IPS-20b (cell line): ENCODE data around the gene THRSP.
A peak's percentile ranks its signal among the peaks of the same experiment; 100 is the strongest.
"Not testable (repeated sequence)": the region's sequence is repeated elsewhere in the genome, so short reads cannot be mapped to it uniquely, and the experiment has no call there.

Source experiments
- H3K27ac ChIP-seq: one replicate; pipeline ENCODE4 v1.5.1; 2013; ENCODE audit warnings: low read length
- H3K27me3 ChIP-seq: 2 replicates; pipeline ENCODE4 v1.6.1; 2013; ENCODE audit warnings: mild to moderate bottlenecking, low read length, inconsistent platforms; ENCODE audit not compliant: insufficient read depth
- H3K36me3 ChIP-seq: 2 replicates; pipeline ENCODE4 v1.6.1; 2013; ENCODE audit warnings: low read depth, mild to moderate bottlenecking, inconsistent platforms, low read length, moderate library complexity; ENCODE audit not compliant: insufficient read depth
- H3K4me1 ChIP-seq: 2 replicates; pipeline ENCODE4 v1.6.1; 2013; ENCODE audit warnings: mild to moderate bottlenecking, control low read depth, inconsistent platforms, low read length, moderate library complexity; ENCODE audit not compliant: insufficient read depth
- H3K4me3 ChIP-seq: 2 replicates; pipeline ENCODE4 v1.5.1; 2013; ENCODE audit warnings: mild to moderate bottlenecking, low read length, inconsistent platforms
- H3K9ac ChIP-seq: 2 replicates; pipeline ENCODE4 v1.6.1; 2013; ENCODE audit warnings: low read depth, mild to moderate bottlenecking, inconsistent platforms, low read length, moderate library complexity
- H3K9me3 ChIP-seq: 2 replicates; pipeline ENCODE4 v1.6.1; 2013; ENCODE audit warnings: mild to moderate bottlenecking, low read depth, low read length, inconsistent platforms; ENCODE audit not compliant: insufficient read depth

Gene THRSP, protein sequence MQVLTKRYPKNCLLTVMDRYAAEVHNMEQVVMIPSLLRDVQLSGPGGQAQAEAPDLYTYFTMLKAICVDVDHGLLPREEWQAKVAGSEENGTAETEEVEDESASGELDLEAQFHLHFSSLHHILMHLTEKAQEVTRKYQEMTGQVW

DNA sequence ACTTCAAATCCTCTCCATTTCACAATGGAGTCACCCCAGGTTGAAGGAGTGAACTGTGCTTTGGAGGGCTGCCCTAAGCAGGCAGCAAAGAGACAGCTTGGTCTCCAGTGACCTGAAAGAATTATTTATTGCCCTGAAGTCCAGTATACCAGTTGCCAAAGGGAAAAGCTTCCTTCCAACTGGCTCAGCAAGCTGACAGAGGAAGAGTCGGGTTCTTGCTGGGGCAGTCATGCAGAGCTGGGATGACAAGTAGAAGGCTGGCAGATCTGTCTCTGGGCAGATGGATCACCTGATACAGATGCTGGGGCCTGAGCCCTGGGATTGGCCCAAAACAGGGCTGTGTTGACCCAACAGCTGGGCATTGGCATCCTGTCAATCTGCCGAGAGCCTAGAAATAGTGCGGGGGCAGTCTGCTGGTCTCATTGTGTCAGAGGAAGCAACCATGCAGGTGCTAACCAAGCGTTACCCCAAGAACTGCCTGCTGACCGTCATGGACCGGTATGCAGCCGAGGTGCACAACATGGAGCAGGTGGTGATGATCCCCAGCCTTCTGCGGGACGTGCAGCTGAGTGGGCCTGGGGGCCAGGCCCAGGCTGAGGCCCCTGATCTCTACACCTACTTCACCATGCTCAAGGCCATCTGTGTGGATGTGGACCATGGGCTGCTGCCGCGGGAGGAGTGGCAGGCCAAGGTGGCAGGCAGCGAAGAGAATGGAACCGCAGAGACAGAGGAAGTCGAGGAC lies at the start of gene THRSP:
Gene THRSP (plus strand): TSS at position 422 of the 742 bp plus-strand sequence. CDS start 21 bp downstream, at position 443.
- H3K4me3 ChIP-seq: no peak within 1 kb of the TSS
- H3K36me3 ChIP-seq: peaks cover 7% of the 10 kb centered on the region
- H3K27ac ChIP-seq: no peak within 1 kb of the TSS
- no peaks in the 10 kb centered on the region for H3K9me3 ChIP-seq
- H3K4me1 ChIP-seq: no peaks in the 10 kb centered on the region
- H3K9ac ChIP-seq: no peak within 1 kb of the TSS
- H3K27me3 ChIP-seq: no peaks in the 10 kb centered on the region

DNA sequence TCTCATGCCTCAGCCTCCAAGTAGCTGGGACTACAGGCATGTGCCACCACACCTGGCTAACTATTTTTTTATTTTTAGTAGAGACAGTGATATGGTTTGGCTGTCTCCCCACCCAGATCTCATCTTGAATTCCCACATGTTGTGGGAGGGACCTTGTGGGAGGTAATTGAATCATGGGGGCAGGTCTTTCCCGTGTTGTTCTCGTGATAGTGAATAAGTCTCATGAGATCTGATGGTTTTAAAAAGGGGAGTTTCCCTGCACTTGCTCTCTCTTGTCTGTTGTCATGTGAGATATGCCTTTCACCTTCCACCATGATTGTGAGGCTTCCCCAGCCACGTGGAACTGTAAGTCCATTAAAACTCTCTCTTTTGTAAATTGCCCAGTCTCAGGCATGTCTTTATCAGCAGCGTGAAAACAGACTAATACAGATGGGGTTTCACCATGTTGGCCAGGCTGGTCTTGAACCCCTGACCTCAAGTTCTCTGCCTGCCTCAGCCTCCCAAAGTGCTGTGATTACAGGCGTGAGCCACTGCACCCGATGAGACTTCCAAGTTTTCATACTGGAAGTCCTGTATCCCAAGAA lies 48.6 kb upstream of the THRSP start:
- H3K9me3 ChIP-seq, H3K4me1 ChIP-seq, H3K27me3 ChIP-seq, H3K9ac ChIP-seq, H3K4me3 ChIP-seq, H3K27ac ChIP-seq: not testable (repeated sequence)
- peaks cover 23% of the 10 kb centered on the region for H3K36me3 ChIP-seq

DNA sequence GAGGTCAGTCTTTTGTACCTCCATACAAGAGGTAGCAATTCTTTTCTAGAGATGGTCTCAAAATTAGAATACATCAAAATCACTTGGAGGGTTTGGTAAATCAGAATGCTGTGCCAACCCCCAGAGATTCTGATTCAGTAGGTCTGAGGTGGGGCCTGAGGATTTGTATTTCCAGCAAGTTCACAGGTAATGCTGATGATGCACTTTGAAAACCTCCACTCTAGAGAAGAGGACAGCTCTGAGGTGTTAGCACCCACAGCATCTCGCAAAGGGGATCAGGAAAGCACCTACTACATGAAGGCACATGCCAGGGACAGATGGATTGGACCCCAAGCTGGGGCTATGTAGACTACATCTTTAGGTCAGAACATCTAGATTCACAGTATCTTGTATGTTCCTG lies 47.8 kb upstream of the THRSP start:
- Histone ChIP-seq H3K9ac (no peak overlapping the region), H3K4me1 (peaks cover 3% of the 10 kb centered on the region; the same call in 1 of the 2 replicates), H3K9me3 (no peaks in the 10 kb centered on the region), H3K27ac (no peak overlapping the region), H3K36me3 (peaks cover 23% of the 10 kb centered on the region), H3K27me3 (no peaks in the 10 kb centered on the region), H3K4me3 (no peak overlapping the region)

DNA sequence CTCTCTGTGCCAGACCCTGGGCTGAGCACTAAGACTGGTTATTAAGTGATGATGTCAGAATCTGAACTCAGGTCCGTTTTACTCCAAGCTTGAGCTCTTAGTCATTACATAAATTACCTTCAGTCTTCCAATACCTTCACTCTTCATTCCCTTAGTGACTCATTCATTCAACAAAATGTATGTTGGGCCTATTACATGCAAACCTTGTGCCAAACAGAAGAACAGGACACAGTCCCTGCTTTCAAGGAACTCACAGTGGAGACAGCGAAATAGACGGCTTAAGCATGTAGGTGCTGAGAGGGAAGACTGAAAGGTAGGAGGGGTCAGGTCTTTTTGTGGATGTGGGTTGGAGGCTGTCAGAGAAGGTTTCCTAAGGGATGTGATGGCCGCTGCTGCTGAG lies 43.9 kb upstream of the THRSP start:
- Histone ChIP-seq H3K27ac (no peak overlapping the region), H3K36me3 (peaks cover 23% of the 10 kb centered on the region), H3K27me3 (no peaks in the 10 kb centered on the region), H3K9me3 (no peaks in the 10 kb centered on the region), H3K9ac (no peak overlapping the region), H3K4me1 (peaks cover 3% of the 10 kb centered on the region; the same call in 1 of the 2 replicates), H3K4me3 (no peak overlapping the region)

DNA sequence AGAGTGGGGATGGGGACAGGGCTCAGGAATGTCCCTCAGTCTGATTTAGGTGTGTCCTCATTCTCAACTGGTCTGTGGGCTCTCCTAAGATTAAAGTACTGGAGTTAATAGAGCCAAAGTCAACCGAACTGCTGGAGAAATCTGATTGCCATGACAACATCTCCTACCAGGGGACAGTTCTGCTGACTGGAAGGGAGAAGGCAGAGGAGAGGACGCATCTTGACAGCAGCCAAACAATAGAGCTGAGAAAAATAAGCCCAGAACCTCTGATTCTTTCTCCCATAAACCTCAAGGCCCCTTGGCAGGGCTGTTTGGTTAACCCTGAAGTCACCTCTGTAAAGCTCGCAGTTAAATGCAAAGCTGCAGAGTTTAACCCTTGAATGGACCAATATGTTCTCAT lies 43.4 kb upstream of the THRSP start:
- H3K27ac ChIP-seq: no peak overlapping the region
- peaks cover 22% of the 10 kb centered on the region for H3K36me3 ChIP-seq
- no peak overlapping the region for H3K4me3 ChIP-seq
- no peaks in the 10 kb centered on the region for H3K9me3 ChIP-seq
- no peaks in the 10 kb centered on the region for H3K27me3 ChIP-seq
- no peak overlapping the region for H3K9ac ChIP-seq
- peaks cover 3% of the 10 kb centered on the region; the same call in 1 of the 2 replicates for H3K4me1 ChIP-seq

DNA sequence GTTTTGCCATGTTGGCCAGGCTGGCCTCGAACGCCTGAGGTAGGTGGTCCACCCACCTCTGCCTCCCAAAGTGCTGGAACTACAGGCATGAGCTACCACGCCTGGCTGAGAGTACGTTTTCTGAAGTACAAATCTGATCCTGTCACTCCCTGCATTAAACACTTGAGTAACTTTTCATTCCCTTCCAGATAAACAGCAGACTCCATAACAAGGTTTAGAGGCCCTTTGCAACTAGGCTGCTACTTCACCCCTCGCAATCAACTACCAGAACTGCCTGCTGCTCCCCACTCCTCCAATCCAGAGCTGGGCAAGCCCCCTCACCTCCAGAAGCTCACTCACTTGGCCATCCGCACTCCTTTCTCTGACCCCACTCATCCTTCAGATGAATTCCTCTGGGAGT lies 42.0 kb upstream of the THRSP start:
- peak overlapping the region; percentile 87; the same call in 1 of the 2 replicates for H3K4me3 ChIP-seq
- peak overlapping the region; percentile 91; the same call in 1 of the 2 replicates for H3K9ac ChIP-seq
- no peaks in the 10 kb centered on the region for H3K27me3 ChIP-seq
- H3K9me3 ChIP-seq: no peaks in the 10 kb centered on the region
- peaks cover 9% of the 10 kb centered on the region for H3K36me3 ChIP-seq
- H3K27ac ChIP-seq: no peak overlapping the region
- H3K4me1 ChIP-seq: peaks cover 3% of the 10 kb centered on the region; the same call in 1 of the 2 replicates

DNA sequence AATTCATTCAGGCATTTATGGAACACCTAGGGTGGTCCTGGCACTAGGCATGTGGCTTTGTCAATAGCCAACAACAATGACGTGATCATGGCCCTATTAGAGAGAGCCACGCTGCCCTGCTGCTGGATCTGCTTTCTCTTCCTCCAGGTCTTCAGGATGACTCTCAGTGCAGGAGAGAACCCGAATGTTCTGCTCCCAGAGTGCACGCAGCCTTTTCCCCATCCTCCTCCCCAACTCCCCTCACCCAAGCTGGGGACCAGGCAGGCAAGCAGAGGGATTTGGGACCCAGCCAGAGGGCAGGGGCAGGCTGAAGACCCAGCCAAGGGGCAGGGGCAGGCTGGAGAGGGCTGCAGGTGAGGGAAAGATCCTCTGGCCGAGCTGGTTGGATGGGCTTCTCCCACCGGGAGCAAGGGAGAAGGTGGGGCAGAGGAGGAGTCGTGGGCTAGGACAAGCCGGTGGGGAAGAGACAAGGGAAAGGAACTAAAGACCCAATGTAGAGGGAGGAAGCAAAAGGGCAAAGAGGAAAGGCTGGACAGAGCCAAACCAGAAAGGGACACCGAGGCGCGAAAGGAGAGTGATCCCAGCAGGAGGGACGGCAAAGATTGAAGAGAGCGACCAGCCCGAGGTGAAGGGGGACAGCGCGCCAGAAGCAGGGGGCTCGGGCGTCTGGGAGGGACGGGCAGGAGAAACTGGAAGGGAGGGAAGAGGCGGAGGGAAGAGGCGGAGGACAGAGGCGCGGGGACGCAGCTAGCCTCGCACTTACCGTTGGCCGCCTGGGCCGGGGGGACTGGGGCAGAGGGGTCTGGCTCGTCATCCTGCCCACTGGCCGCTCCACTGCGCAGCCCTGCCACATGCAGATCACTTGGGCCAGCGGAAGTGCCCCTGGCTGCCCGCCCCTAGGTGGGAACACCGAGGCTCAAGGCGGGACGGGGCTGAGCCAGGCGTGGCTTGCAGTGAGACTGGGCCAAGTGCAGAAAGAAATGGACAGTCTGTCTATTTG lies 41.0 kb upstream of the THRSP start, which contains the start of gene KCTD14:
Gene KCTD14 (minus strand): TSS at position 880 of the 1,000 bp plus-strand sequence. CDS start 27 bp downstream, at position 853.
- Histone ChIP-seq H3K4me3 (peak within 1 kb of the TSS; percentile 87), H3K36me3 (0 out of 2 replicates have a peak, but pooled peaks cover 3% of the 10 kb centered on the region), H3K27me3 (no peaks in the 10 kb centered on the region)

DNA sequence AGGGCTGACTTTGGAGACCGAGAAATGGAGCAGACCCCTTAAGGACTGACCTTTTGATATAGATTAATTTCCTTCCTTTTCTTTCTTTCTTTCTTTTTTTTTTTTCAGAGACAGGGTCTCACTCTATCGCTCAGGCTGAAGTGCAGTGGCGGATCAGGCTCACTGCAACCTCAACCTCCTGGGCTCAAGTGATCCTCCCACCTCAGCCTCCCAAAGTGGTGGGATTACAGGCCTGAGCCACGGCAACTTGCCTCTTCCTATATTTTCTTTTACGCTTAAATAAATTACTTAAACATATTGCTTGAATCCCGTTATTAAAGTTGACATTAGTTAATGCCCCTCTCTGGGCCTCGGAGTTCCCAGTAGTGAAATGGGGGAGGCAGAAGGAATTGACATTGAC lies 40.2 kb upstream of the THRSP start:
- Histone ChIP-seq H3K36me3 (0 out of 2 replicates have a peak, but pooled peaks cover 3% of the 10 kb centered on the region), H3K9me3 (no peaks in the 10 kb centered on the region), H3K27me3 (no peaks in the 10 kb centered on the region), H3K4me1 (peaks cover 3% of the 10 kb centered on the region; the same call in 1 of the 2 replicates), H3K27ac (no peak overlapping the region), H3K9ac (peak overlapping the region; percentile 91), H3K4me3 (peak overlapping the region; percentile 87)

More for the DNA sequence above, 41.0 kb upstream of the THRSP start, which contains the start of gene KCTD14:
- Histone ChIP-seq H3K4me1 (peaks cover 3% of the 10 kb centered on the region; the same call in 1 of the 2 replicates), H3K9me3 (no peaks in the 10 kb centered on the region), H3K9ac (peak within 1 kb of the TSS; percentile 91), H3K27ac (peak within 1 kb of the TSS; percentile 18)

DNA sequence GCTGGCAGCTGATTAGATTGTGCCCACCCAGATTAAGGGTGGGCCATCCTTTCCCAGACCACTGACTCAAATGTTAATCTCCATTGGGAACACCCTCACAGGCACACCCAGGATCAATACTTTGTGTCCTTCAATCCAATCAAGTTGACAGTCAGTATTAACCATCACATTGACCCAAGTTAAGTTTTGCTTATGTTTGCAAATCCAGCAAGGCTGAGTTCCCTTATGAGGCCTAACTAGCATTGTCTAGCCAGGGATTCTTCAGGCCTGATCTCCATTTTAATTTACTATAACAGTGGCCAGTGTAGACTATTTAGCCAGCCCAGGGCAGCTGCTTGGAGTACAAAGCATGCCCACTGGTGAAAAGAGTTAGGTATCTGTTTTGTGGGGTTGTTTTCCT lies 38.3 kb upstream of the THRSP start:
- Histone ChIP-seq H3K4me3 (no peak overlapping the region), H3K27ac (no peak overlapping the region), H3K36me3 (no peaks in the 10 kb centered on the region), H3K27me3 (no peaks in the 10 kb centered on the region), H3K4me1 (peaks cover 3% of the 10 kb centered on the region; the same call in 1 of the 2 replicates), H3K9ac (no peak overlapping the region), H3K9me3 (no peaks in the 10 kb centered on the region)

DNA sequence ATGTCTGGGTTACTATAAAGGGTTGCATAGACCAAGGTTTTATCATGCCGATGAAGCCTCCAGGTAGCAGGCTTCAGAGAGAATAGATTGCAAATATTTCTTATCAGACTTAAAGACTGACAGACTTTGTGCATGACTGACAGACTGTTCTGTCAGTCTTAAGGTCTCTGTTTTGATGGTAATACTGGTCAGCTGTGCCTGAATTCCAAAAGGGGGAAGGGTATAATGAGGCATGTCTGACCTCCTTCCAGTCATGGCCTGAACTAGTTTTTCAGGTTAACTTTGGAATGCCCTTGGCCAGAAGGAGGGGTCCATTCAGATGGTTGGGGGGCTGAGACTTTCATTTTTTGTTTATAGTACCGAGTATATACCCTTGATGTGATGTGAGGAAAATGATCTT lies 35.9 kb upstream of the THRSP start:
- Histone ChIP-seq H3K9me3 (no peaks in the 10 kb centered on the region), H3K4me1 (no peaks in the 10 kb centered on the region), H3K27ac (no peak overlapping the region), H3K4me3 (no peak overlapping the region), H3K9ac (no peak overlapping the region), H3K36me3 (no peaks in the 10 kb centered on the region), H3K27me3 (no peaks in the 10 kb centered on the region)

DNA sequence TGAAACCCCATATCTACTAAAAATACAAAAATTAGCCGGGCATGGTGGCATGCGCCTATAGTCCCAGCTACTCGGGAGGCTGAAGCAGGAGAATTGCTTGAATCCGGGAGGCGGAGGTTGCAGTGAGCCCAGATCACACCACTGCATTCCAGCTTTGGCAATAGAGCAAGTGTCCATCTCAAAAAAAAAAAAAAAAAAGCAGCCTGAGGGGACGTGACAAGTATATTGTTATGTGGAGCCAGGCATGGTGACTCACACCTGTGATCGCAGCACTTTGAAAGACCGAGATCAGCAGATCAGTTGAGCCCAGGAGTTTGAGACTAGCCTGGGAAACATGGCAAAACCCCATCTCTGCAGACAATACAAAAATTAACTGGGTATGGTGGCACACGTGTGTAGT lies 35.2 kb upstream of the THRSP start:
- H3K27ac ChIP-seq, H3K4me1 ChIP-seq, H3K4me3 ChIP-seq, H3K36me3 ChIP-seq, H3K9ac ChIP-seq, H3K9me3 ChIP-seq, H3K27me3 ChIP-seq: not testable (repeated sequence)
